Fibroblast of lung (primary cell): Measurements from ENCODE around the gene WNT5B. TPM values are rescaled to one million over a fixed set of nuclear protein-coding genes. Genes with fewer than 3 reads are reported as not detected.

Experiments
- DNase-seq, 2 donors: peaks; one replicate each; pipeline versions ENCODE4 v3.0.0 to v3.0.0-alpha.2; 2010; ENCODE audit warnings: low read depth in 2 of 2
- H2AFZ ChIP-seq: 2 replicates; pipeline ENCODE4 v1.5.1; 2012; ENCODE audit warnings: low read length, control low read depth, inconsistent platforms
- H3K27ac ChIP-seq: 2 replicates; pipeline ENCODE4 v1.5.1; 2011; ENCODE audit warnings: low read length, control low read depth; ENCODE audit not compliant: insufficient read depth
- H3K27me3 ChIP-seq: 2 replicates; pipeline ENCODE4 v1.5.1; 2011; ENCODE audit warnings: mild to moderate bottlenecking, low read length; ENCODE audit not compliant: control insufficient read depth, insufficient read depth
- H3K36me3 ChIP-seq: 2 replicates; pipeline ENCODE4 v1.5.1; 2011; ENCODE audit warnings: low read length; ENCODE audit not compliant: control insufficient read depth, insufficient read depth
- H3K4me1 ChIP-seq: 2 replicates; pipeline ENCODE4 v1.5.1; 2011; ENCODE audit warnings: low read length; ENCODE audit not compliant: control insufficient read depth, insufficient read depth; ENCODE audit errors: extremely low read depth
- H3K4me2 ChIP-seq: 2 replicates; pipeline ENCODE4 v1.5.1; 2011; ENCODE audit warnings: low read length, control low read depth; ENCODE audit not compliant: insufficient read depth; ENCODE audit errors: extremely low read depth
- H3K4me3 ChIP-seq, 4 experiments: fragments of 200-600 bp in 1 of 4; sonication (generic) in 1 of 4; replicated peaks in 1 of 4; 2 replicates each; pipeline ENCODE4 v1.5.1; 2011 to 2016; ENCODE audit warnings: low read length in 4 of 4, low read depth in 3 of 4, mild to moderate bottlenecking in 3 of 4, control low read depth in 2 of 4, inconsistent platforms in 1 of 4, mixed read lengths in 1 of 4; ENCODE audit not compliant: insufficient read depth in 1 of 4; ENCODE audit errors: control extremely low read depth in 1 of 4
- H3K79me2 ChIP-seq: 2 replicates; pipeline ENCODE4 v1.5.1; 2012; ENCODE audit warnings: mild to moderate bottlenecking, low read length, inconsistent platforms; ENCODE audit not compliant: control insufficient read depth, insufficient read depth
- H3K9ac ChIP-seq: 2 replicates; pipeline ENCODE4 v1.5.1; 2011; ENCODE audit warnings: mild to moderate bottlenecking, low read length, control low read depth; ENCODE audit not compliant: insufficient read depth
- H3K9me3 ChIP-seq: 2 replicates; pipeline ENCODE4 v1.5.1; 2012; ENCODE audit warnings: low read depth, low read length; ENCODE audit not compliant: control insufficient read depth, insufficient read depth
- H4K20me1 ChIP-seq: 2 replicates; pipeline ENCODE4 v1.5.1; 2011; ENCODE audit warnings: low read length; ENCODE audit not compliant: control insufficient read depth, insufficient read depth; ENCODE audit errors: extremely low read depth
- CTCF ChIP-seq, 2 donors: IDR thresholded peaks in 1 of 2; conservative IDR thresholded peaks in 1 of 2; 1 replicate in 1 of 2; 2 replicates in 1 of 2; pipeline ENCODE4 v1.5.1; 2011 to 2012; ENCODE audit warnings: low read length in 2 of 2, control low read depth in 1 of 2, inconsistent platforms in 1 of 2, low read depth in 1 of 2, mild to moderate bottlenecking in 1 of 2
- EZH2 ChIP-seq: IDR thresholded peaks from 2 replicates; pipeline ENCODE4 v1.5.1; 2012; ENCODE audit warnings: low read length, control low read depth, mild to moderate bottlenecking; ENCODE audit errors: missing control alignments
- polyA plus RNA-seq, 2 donors: library from polyadenylated mRNA; depleted of rRNA in 1 of 2; stranded (reverse) in 1 of 2; unstranded in 1 of 2; fragments of >200 nt; gene quantifications; 2 replicates each; pipeline ENCODE4 v1.2.1, GENCODE V29; 2011 to 2012; ENCODE audit warnings: missing spikeins in 1 of 2
- total RNA-seq: library from RNA; depleted of rRNA; stranded (reverse); fragments of >200 nt; gene quantifications from 2 replicates; pipeline ENCODE4 v1.2.1, GENCODE V29; 2014

WNT5B gene
- total and polyA plus RNA-seq, 2 donors (not counting 1 experiment from before 2014, with no cell fraction given), result 46.9 to 105 TPM

GRCh38 chr12:1676043-1676442 lies 47.0 kb downstream of the WNT5B start:
- no peaks in the 10 kb centered on the region for H3K4me1 ChIP-seq
- no peaks in the 10 kb centered on the region for H4K20me1 ChIP-seq
- no peaks in the 10 kb centered on the region for H3K9me3 ChIP-seq
- H3K27ac ChIP-seq, result no peak overlapping the region
- no peak overlapping the region for H2AFZ ChIP-seq
- H3K27me3 ChIP-seq, result no peaks in the 10 kb centered on the region
- TF ChIP-seq EZH2 (no peak), CTCF (conservative IDR thresholded peaks at IDR 0.05 in 1 of 2, IDR thresholded peaks at IDR 0.05 in 1 of 2; ENCODE audit: low read depth in 1 of 2, low read length in 2 of 2) (no peak)
- H3K4me3 ChIP-seq, result no peak overlapping the region
- H3K79me2 ChIP-seq, result no peaks in the 10 kb centered on the region
- H3K4me2 ChIP-seq, result no peak overlapping the region
- H3K9ac ChIP-seq, result no peak overlapping the region
- DNase-seq, result no peak
- H3K36me3 ChIP-seq, result no peaks in the 10 kb centered on the region

- H3K9ac ChIP-seq, result no peak overlapping the region
- no peak overlapping the region for H2AFZ ChIP-seq
- H3K9me3 ChIP-seq, result no peaks in the 10 kb centered on the region
- H3K27me3 ChIP-seq, result no peaks in the 10 kb centered on the region
- H3K4me2 ChIP-seq, result no peak overlapping the region
- no peaks in the 10 kb centered on the region for H3K4me1 ChIP-seq
- H4K20me1 ChIP-seq, result no peaks in the 10 kb centered on the region
- DNase-seq, result no peak
- H3K27ac ChIP-seq, result no peak overlapping the region
- H3K79me2 ChIP-seq, result no peaks in the 10 kb centered on the region
- no peak for TF ChIP-seq CTCF (conservative IDR thresholded peaks at IDR 0.05 in 1 of 2, IDR thresholded peaks at IDR 0.05 in 1 of 2; ENCODE audit: low read depth in 1 of 2, low read length in 2 of 2)
- TF ChIP-seq EZH2, result no peak
- no peaks in the 10 kb centered on the region for H3K36me3 ChIP-seq
- no peak overlapping the region for H3K4me3 ChIP-seq
These were observed 51.9 kb downstream of the WNT5B start for GRCh38 chr12:1680804-1681492.

- Histone ChIP-seq H3K36me3 (no peaks in the 10 kb centered on the region), H2AFZ (no peak overlapping the region), H3K4me2 (no peak overlapping the region), H3K4me1 (no peaks in the 10 kb centered on the region), H3K9me3 (no peaks in the 10 kb centered on the region), H3K27ac (no peak overlapping the region), H3K9ac (no peak overlapping the region), H3K4me3 (no peak overlapping the region), H3K79me2 (no peaks in the 10 kb centered on the region), H3K27me3 (no peaks in the 10 kb centered on the region), H4K20me1 (no peaks in the 10 kb centered on the region)
- TF ChIP-seq EZH2 (no peak), CTCF (conservative IDR thresholded peaks at IDR 0.05 in 1 of 2, IDR thresholded peaks at IDR 0.05 in 1 of 2; ENCODE audit: low read depth in 1 of 2, low read length in 2 of 2) (no peak)
- DNase-seq, result no peak
These were observed 52.4 kb downstream of the WNT5B start for GRCh38 chr12:1681493-1681807.
